AG04449 (cell line): ENCODE measurements around the gene GC.

Source experiments
- CTCF ChIA-PET: fragments of 350-600 bp; formaldehyde crosslinking; extraction: SDS; loops from one replicate; lab custom pipeline; 2021; ENCODE audit warnings: antibody characterized with exemption; lab: Yijun Ruan, JAX
- POLR2A ChIA-PET: fragments of 400-600, 350-600 bp; formaldehyde crosslinking; extraction: SDS; loops from one replicate; lab custom pipeline; 2020; ENCODE audit warnings: antibody characterized with exemption, inconsistent platforms; lab: Yijun Ruan, JAX
- DNase-seq: peaks from one replicate; pipeline ENCODE4 v3.0.0-alpha.2; 2010; ENCODE audit warnings: low read depth, low spot score
- H3K4me3 ChIP-seq: 2 replicates; pipeline ENCODE4 v1.5.1; 2011; ENCODE audit warnings: low read depth, mild to moderate bottlenecking, control low read depth, low read length
- CTCF ChIP-seq: IDR thresholded peaks from one replicate; pipeline ENCODE4 v1.5.1; 2011; ENCODE audit warnings: mild to moderate bottlenecking, moderate library complexity, low read length, control low read depth, inconsistent platforms; ENCODE audit not compliant: insufficient read depth; ENCODE audit errors: missing control alignments

Gene GC

GRCh38 chr4:71732706-71733105, 51.2 kb downstream of the GC start:
- DNase-seq, result peak; percentile 10
- H3K4me3 ChIP-seq, result no peak overlapping the region
- CTCF ChIA-PET, result interaction anchor here (0.9 to 1.9 kb wide), 3 partner anchors 553 to 735 kb away, joined by 3 to 7 read pairs (median 4); no protein-coding TSS in a partner anchor

DNA sequence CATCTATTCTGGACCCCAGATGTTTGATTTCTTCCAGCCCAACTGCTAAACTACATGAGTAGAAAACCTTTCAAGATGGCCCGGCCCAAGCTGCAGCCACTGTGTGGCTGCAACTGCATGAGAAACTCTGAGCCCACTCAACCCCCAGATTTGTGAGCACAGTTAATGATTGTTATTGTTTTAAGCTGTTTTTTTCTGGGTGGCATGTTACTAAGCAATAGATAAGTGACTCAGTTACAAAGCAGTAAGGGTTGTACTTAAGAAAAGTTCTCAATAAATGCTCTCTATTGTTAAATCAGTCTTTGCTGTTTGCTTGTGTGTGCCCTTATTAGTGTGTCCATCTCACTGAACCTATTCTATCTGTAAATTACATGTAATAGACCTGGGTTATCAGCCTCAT, 51.8 kb downstream of the GC start:
- no peak for DNase-seq

More at GRCh38 chr4:71732706-71733105, 51.2 kb downstream of the GC start:
- POLR2A ChIA-PET, result no interaction called here
- TF ChIP-seq CTCF, result peak; percentile 22

GRCh38 chr4:71729856-71730255, 54.0 kb downstream of the GC start:
- CTCF ChIA-PET, result interaction anchor here (1.3 to 2.0 kb wide), 3 partner anchors 11 to 556 kb away, joined by 3 to 7 read pairs (median 3); no protein-coding TSS in a partner anchor
- no peak for DNase-seq
- POLR2A ChIA-PET, result no interaction called here
- no peak overlapping the region for H3K4me3 ChIP-seq
- TF ChIP-seq CTCF, result no peak

More for the DNA sequence above, 51.8 kb downstream of the GC start:
- H3K4me3 ChIP-seq, result no peak overlapping the region
- ChIA-PET CTCF (interaction anchor here (0.7 to 1.9 kb wide), 4 partner anchors 549 to 736 kb away, joined by 3 to 7 read pairs (median 4); no protein-coding TSS in a partner anchor), POLR2A (no interaction called here)
- TF ChIP-seq CTCF, result no peak

DNA sequence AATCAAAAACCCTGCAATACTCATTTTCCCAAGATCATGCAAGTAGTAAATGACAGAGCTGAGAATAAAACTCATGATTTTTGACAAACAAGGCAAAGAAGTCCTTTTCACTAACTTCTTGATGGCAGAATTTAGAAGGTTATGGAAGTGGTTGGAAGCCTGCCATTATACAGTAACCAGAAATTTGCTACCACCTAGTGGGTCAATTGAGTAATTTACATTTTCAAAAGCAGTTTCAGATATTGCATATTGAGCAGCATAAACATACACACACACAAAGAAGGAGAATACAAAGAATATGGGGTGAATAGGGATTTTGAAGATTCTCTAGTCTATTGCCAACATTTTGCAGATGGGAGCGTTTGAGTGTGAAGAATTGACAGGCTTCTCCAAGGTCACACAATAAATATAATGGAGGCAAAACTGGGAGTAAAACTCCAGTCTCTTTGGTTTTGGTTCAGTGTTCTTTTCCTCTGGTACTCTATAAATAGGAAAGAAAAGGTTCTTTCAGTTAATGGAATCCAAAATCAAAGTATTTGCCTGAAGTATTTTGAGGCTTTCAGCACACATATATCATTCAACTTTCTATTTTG, 70.2 kb downstream of the GC start:
- no peak overlapping the region for H3K4me3 ChIP-seq
- TF ChIP-seq CTCF, result peak; percentile 50
- CTCF ChIA-PET, result interaction anchor here (0.6 to 6.8 kb wide), 16 partner anchors 9 to 1062 kb away, joined by 3 to 54 read pairs (median 4); no protein-coding TSS in a partner anchor
- DNase-seq, result peak; percentile 36
- POLR2A ChIA-PET, result no interaction called here

DNA sequence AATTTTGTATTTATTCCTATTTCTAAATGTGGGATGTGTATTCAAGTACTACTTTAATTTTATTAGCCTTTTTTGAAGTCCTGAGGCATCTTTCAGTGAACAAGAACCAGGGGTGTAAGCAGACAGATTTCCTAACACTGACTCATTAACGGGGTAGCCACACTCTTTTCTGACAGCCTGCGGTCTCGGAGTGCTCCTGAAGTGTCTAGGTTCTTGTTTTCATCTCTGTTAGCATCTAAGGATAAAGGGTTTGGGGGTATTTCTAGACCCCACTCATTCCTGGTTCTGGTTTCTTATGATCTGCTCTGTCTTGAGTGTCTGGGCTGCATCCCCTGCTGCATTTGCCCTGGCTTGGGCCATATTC, 71.9 kb downstream of the GC start:
- no peak overlapping the region for H3K4me3 ChIP-seq
- DNase-seq, result no peak
- ChIA-PET POLR2A (no interaction called here), CTCF (interaction anchor here (0.5 to 6.8 kb wide), 18 partner anchors 10 to 1111 kb away, joined by 3 to 54 read pairs (median 8); no protein-coding TSS in a partner anchor)
- TF ChIP-seq CTCF, result no peak

DNA sequence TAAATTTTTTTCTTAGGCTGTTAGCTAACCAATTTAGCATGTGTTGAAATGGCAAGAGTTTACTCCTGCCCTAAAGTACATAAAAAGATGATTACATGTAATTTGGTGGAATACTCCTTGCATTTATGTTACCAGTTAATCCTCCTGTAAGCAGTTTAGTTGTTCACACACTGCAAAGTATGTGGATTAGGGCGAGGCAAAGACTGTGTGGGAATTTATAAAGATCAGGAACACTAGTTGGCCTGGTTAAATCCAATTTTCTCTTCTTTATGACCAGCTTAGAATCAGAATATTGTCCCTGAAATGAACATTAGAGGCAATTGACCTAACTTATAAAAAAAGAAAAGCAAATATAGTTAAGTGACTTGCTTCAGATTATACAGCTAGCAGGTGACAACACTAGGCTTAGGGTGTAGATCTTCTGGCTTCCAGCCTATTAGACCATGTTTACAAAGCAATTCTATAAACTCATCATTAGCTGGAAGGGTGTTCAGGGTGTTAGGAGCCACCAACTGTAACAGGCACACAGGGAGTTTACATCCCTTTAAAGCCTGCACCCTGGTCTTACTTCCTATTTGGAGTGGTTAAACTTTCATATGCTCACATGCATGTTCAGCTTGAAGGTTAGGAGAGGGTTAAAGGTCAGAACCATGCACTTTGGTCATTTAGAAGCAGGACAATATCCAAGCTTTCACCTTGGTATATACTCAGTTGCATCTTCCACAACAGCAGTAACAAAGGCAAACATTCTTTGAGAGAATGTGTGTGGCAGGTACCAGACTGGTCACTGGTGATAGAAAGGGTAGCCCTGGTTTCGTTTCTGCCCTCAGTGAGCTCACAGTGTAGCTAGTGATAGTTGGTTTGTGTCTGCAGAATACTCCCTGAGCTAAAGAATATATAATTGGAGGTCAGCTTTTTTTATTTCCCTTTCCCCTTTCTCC, 72.6 kb downstream of the GC start:
- DNase-seq, result no peak
- TF ChIP-seq CTCF, result no peak
- ChIA-PET POLR2A (no interaction called here), CTCF (interaction anchor here (0.8 to 6.8 kb wide), 23 partner anchors 10 to 1110 kb away, joined by 3 to 54 read pairs (median 4); no protein-coding TSS in a partner anchor)
- no peak overlapping the region for H3K4me3 ChIP-seq
